ENCODE results near the gene SNX10.

SNX10 gene

DNA sequence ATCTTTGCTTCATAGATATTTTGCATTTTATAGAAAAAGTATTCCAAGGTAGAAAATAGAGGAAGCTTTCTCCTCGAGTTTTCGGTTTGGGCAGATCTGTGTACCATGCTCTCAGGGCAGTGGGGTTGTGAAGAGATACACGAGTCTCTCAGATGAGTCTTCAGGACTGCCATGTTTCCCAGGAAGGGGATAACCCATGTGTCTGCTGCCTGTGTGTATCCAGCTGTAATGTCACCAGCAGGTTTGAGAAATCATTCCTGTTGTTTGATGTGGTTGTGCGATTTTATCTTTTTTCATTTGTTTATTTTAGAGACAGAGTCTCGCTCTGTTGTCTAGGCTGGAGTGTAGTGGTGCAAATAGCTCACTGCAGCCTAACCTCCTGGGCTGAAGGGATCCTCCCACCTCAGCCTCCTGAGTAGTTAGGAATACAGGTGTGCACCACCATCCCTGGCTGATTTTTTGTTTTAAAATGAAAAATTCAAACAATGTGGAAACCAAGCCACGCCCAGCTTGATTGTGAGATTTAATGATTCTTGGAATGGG, 48.9 kb downstream of the SNX10 start:
- no peak for DNase-seq

DNA sequence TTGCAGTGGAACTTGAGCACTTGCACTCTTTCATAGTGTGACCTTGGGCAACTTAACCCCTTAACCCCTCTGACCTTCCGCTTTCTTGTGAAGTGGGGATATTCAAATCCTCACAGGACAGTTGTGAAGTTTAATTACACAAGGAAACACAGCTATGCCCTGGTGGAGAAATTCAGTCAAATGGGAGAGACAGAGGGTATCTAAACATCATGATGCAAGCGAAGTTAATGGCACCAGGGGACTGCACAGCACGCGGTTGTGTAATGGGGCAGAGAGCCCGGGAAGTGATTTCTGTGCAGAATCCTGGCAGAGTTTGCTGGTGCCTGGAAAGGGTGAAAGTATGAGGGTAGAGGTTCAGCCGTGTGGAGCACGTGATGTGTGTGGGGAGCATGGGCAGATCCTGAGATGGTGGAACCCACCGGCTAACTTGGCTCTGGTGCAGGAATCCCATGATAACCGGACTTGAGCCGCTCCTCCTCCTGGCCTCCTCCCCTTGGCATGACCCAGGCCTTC, 51.7 kb downstream of the SNX10 start:
- no peak for DNase-seq

DNA sequence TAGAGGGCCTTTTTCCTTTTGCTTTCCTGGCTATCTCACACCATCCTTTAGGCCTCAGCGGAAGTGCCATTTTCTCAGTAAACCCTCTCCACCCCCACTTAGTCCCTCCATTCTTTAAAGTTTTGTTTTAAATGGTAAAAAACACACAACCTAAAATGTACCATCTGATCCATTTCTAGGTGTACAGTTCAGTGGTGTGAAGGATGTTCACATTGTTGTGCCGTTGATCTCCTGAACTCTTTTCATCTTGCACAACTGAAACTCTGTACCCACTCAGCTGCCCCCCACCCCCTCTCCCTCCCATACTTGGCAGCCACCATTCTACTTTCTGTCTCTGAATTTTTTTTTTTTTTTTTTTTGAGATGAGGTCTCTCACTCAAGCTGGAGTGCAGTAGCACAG, 52.2 kb downstream of the SNX10 start:
- no peak for DNase-seq

DNA sequence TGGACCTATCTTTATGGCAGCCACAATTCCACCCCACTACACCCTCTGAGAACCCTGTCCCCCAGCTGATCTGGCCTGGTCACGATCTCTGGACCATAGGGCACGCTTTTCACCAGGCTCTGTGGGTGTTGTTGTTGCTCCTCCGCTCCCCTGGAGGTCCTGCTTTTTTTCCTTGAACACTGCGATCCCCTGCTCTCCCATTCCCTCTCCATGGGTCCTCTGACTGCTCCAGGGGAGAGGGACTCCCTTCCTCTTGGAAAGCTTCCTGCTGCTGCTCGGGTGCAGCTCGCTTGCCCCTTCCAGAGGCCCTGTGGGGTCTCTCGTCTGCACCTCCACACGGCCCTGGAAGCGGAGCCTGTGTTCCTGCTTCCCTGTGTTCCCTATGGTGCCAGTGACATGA, 53.5 kb downstream of the SNX10 start:
- DNase-seq: no peak

DNA sequence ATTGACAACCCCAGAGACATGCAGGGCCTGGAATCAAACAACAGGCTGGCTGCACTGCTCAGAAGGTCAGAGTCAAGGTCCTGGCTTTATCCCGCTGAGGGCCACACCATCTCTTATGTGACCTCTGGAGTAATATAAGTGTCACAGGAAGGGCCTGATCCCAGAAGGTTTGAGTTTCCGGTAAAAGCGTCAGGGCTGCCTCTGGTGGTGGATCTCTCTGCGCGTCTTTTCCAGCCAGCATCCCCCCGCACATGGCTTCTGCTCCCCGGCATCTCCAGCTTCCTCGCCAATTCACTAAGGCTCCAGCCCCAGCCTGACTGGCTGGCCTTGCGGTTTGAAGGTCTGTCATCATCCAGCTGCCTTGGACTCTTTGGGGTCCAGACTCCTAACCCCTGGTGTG, 54.2 kb downstream of the SNX10 start:
- no peak for DNase-seq

DNA sequence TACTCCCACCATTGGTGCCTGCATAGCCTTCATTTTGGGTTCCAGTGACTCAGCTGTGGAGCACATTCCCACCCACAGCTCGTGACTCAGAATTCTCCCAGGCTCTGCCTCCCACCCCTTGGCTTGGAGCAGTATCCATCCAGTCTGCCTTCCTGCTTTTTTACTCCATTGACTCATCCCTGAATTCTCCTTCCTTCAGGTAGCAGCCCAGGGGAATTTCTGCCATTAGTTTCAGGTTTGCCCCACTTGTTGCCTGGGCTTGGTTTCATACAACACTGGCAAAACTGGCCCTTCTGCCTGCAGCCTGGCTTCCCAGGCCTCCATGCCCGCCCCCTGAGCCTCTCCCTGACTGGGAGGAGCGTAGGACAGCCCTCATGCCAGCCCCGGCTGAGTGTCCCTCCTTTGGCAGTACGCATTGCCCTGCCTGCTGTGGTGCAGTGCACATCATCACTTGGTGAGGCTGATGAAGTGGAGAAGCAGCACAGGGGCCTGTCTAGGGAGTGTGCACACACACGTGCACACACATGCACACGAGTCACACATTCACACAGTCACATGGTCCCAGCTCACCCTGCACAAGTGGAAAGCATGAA, 55.0 kb downstream of the SNX10 start:
- no peak for DNase-seq

DNA sequence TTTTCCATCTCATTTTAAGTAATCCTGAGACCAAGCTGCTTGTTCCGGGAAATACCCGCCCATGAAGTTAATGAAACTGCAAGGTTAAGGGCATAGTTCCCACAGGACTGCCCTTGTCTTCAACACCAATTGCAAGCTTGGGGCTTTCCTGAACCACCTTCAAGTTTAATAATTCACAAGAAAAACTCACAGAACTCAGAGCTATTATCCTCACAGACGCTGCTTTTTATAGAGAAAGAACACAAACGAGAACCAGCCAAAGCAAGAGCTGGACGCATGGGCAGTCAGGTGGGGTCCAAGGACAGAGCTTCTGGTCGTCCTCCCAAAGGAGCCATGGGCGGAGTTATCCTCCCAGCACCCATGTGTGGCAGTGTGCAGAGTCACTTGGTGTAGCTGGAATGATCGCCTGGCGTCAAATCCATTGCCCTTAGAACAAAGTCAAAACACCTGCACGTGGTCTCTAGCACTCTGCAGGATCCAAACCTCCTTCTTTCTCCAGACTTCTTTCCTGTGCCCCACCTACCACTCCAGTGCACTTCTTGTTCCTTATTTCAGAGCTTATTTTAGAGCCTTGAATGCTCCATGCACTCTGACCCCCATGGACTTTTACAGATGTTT, 56.7 kb downstream of the SNX10 start:
- no peak for DNase-seq

DNA sequence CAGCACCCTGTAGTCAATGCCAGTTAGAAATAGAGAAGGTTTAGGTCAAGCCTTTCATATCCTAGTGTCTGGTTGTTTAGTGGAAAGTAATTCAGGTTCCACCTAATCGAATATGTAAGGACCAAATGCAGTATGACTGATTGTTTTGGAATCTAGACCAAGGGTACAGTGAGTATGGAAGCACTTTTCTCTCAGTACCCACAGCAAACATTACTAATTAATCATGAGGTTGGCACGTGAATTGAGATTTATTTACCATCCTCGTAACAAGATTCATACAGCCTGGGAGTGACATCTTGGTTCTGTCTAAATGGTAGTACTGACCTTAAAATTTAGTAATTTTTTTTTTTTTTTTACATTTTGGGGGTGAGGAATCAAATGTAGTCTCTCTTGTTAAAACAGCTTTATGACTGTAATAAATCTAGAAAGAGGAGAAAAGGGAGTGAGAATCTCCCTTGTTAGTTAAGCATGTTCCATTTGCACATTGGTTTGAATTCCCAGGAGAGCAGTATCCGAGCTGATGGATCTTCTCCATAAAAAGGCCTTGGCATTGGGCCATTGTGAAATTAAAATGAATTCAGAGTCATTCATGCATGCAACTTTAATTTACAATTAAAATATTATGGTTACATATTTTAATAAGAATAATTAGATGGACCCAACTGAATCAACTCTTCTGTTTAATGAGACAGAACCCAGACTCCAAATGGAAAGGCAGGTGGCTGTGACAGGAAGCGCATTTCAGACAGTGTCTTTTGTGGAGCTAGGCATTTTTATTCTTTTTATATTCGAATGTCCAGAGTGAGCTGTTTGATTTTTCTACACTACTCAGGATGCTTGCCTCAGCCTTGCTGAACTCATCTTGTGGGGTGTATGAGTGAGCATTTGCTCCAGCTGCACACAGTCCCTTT, 57.6 kb downstream of the SNX10 start:
- DNase-seq: no peak

DNA sequence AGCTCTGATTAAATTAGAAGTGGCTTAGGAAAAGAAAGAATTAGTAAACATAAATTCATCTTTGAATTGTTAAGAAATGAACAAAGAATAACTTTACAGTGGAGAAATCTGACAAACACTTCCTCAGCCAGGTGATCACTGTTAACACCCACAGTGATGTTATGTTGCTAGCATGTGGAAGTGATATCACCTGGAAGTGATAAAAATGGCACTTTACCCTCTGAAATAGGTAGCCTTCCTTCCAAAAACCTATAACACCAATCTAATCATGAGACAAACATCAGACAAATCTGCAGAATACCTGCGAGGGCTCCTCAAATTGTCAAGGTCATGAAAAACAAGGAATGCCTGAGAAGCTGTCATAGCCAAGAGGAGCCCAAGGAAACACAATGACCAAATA, 59.5 kb downstream of the SNX10 start:
- no peak for DNase-seq

DNA sequence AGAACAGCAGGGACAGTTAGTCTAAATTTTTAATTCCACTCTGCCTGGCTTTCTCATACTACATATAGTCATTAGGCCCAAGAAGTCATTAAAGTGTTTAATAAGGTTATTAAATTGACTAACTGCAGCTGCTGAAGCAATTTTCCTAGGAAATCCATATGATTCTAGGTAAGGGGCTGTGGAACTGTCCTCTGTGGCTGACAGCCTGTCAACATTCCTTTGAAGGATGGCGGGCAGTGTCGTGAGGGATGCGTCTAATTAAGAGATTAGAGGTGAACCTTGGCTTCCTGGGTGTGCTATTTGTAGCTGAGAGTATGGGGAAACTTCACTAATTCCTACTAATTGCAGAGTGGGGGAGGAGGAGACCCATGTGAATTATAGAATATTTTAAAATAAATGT, 64.6 kb downstream of the SNX10 start:
- no peak for DNase-seq

DNA sequence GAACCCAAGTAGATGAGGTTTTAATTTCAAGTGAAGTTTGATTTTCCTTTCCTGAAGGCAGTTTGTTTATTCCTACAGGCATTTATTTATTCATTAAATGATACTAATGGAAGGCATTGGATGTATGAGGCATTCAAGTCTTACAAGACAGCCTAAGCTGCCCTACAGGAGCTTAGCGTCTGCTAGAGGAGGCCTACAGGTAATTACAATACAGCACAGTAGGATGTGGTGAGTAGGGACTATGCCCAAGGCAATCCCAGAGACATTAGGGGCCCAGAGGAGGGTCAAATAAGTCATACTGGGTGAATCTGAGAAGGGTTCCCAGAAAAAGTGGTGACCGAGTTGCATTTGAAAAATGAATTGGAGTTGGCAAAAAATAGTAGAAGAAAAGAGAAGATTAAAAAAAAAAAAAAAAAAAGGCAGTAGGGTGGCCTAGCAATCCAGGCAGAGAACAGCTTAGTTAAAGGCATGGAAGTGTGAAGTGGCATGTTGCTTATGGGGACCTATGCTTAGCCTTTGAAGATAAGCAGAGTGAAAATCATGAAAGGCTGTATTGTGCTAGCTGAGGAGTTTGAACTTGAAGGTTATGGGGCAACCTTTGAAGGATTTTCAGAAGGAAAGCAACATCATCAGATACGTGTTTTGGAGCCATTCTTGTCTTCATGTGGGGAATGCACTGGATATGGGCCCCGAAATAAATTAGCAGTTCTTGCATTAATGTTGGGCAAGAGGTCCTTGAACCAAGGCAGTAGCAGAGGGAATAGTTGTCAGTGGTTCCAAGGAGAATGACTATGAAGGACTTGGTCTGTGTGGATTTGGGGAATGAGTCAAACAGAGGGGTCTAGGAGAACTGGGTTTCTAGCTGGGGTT, 65.5 kb downstream of the SNX10 start:
- no peak for DNase-seq

DNA sequence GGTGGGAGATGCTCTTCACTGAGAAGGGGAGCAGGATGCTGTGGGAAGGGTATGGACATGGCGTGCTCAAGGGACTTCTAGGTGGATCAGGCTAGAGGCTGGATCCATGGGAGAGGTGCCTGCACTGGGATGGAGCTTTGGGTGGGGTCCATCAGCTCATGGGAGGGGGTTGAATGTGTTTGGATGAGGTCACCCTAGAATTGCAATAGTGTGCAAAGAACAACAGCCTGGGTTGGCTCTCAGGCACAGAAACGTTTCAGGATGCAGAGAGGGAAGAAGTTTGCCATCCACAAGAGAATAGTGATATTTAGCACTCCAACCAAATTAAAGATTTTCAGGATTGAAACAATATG, 66.1 kb downstream of the SNX10 start:
- no peak for DNase-seq

DNA sequence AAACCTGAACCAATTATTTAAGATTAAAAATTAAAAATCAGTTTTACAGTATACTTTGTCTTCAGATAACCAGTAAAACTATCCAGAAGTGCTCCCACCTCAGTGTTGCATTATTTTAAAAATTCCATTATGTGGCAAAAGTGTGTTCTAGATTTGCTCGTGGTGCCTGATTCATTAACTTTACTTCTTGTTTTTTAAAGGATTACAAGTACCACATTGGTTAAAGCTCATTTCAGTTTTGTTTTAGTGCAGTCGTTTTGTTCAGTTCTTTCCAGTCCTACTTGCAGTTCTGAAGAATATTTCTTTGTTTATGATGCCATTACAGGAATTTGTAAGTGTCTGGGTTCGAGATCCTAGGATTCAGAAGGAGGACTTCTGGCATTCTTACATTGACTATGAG, 69.0 kb downstream of the SNX10 start:
- DNase-seq: no peak

DNA sequence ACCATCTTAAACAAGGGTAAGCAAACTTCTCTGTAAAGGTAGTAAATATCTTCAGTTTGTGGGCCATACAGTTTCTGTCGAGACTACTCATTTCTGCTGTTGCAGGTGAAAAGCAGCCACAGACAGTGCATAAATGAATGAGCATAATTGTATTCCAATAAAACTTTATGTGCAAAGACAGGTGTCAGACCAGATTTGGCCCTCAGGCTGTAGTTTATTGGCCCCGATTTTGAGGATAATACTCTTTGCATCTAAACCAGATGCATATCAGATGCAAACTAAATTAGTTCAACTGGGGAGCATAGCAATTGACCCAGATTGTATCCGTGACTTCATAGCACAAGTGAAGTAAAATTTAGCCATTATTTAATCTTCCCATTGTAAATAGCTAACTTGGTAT, 70.0 kb downstream of the SNX10 start:
- DNase-seq: no peak

DNA sequence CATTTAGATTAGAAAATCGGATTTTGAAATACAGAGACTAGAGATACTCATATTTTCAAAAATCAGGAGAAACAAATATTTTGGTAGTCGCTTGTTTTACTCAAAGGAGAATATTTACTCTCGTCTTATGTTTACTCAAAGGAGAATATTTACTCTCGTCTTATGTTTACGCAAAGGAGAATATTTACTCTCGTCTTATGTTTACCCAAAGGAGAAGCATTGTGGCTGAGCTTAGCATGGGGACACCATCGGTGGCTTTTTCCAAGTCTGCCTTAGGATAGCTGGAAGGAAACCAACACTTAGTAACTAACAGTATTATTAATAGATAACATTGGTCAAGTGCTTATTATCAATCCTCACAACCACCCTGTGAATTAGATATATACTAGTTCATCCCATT, 71.8 kb downstream of the SNX10 start:
- no peak for DNase-seq

DNA sequence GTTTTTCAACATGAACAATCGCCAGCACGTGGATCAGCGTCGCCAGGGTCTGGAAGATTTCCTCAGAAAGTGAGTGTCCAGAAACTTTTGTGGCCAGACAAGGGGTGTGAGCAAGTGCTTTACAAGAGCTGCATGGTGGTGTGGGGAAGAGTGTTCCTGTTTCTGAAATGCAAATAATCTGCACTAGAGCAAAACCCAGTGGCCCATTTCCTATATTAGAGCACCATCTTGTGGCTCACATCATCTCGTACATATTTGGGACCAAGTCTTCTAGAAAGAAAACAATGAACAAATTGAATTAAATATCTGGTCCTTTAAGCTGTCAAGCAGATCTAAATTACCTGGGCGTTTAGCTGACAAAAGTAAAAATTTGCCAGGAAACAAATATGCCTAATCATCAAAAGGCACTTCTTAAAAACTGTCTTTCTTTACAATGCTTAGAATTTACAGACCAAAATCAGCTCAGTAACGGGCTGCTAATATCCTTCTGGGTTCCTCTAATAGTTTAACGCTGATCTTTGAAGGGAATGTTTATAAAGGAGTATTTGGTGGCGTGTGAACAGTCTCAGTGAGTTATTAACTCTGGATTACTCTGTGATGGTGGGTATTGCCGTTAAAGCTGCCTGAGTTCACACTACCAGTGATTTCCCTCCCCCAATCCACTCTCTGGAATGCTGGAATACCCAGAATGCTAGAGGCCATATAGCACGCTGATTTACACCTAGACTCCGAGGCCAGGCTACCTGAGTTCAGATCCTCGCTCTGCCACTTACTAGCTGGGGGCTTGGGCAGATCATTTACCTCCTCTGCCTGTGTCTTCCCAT, 73.6 kb downstream of the SNX10 start:
- peak; percentile 63 for DNase-seq

DNA sequence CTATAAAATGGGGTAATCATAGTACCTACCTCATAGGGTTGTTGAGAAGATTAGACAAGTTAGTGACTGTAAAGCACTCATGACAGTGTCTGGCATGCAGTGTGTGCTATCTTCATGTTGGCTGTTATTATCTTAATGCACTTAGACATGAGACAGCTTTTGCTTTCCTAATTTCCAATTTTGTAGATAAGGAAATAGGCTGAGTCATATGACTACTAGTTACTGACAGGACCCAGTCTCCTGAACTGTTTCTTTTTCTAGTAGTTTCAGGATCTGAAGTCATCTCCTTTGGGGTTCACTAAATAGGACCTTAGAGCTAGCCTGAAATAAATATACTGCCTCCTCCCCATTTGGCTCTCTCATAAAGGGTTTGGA, 74.2 kb downstream of the SNX10 start:
- no peak for DNase-seq

DNA sequence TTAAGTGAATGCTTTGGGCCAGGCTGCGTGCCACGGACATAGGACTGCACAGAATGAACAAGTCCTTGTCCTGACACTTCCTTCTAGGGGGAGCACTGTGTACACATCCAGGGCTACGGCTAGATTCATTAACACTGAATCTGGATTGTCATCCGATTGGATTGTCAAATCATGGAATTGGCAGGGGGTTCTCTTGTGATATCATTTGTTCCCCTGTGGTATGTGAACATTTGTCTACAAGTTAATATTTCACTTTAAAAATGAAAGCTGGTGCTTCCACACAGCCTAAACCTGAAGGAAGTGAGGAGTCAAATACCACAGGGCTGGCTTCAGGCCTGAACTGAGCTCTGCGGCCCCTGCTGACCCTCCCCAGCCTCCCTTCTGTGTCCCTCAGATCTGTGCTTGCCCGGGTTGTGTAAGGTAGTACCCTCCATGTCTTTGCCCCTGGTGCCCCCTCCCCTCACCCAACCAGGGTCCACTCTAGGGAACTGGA, 75.6 kb downstream of the SNX10 start:
- DNase-seq: no peak

DNA sequence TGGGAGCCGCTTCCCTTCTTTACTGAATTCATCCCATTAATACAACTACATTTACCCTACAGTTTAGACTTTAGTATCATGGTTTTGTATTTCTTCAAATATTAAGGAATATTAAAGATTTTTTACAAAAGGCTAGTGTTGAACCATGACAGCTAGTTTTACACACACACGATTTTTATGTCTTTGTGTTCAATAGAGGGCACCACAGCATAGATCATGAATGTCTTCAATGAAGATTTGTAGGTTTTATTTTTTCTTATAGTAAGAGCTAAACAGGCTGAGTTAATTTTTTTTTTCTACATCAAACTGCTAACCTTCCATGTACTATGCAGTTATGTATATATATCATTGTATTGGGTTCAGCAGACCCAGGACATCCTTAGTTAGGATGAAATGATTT, 76.9 kb downstream of the SNX10 start:
- no peak for DNase-seq

DNA sequence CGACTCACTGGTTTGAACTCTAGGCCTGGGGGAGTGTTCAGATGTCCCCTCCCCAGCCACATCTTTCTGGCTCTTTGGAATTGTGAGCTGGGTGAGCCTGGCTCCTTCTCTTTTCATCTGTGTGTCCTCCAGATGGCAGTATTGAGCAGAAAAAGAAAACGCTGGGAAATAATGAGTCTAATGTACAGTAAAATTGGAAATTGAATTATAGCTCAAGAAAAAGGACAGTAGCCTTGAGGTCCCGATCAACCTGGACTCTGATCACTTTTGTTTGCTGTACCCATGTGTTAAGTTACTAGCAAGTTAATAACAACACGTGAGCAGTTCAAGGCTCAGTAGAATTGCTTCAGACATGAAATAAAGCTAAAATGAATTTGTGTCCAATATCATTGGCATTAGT, 77.9 kb downstream of the SNX10 start:
- peak; percentile 55 for DNase-seq

DNA sequence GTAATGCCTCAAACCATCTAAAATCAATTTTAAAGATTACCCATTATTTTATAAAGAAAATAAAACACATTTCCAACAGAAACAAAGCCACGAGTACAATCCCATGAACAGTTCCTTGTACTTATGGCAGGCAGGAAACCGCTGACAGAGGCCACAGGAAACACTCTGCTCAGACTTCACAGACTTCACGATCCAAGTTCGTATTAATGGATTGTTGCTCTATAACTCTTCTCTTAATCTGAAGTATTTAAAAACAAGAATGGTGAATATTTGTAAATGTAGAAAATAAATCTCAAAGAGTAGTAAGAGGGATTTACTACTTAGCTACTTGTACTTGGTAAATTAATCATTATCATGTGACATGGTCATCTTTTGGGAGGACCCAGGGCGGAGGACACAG, 78.3 kb downstream of the SNX10 start:
- no peak for DNase-seq

DNA sequence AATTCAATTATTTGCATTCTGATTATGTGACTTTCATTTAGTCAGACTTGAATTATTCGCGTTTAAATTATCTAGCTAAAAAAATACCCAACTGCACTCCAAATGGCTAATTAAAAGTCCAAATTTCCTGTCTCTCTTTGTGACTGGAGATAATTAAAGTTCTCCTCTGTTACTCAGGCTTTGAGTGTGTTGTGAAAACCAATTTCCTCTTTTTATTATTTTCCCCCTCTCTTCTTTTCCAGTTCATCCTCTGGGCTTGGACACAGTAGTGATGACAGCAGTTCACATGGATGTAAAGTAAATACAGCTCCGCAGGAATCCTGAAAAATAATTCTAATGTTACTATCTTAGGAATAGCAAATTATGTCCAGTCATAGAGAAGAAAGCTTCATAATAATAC, 80.6 kb downstream of the SNX10 start:
- DNase-seq: no peak
